HG03521 (cell line): ENCODE measurements around the gene RABL6.
A peak's percentile ranks its signal among the peaks of the same experiment; 100 is the strongest.
"Not testable (repeated sequence)": the region's sequence is repeated elsewhere in the genome, so short reads cannot be mapped to it uniquely, and the experiment has no call there.

Source experiments
- ATAC-seq: cut with Tn5 transposase; IDR thresholded peaks from one replicate; pipeline ENCODE4 v1.9.1; 2021; ENCODE audit warnings: mild to moderate bottlenecking, moderate library complexity; ENCODE audit not compliant: unreplicated experiment

Gene RABL6

GRCh38 chr9:136793086-136793946 lies 14.4 kb upstream of the RABL6 start:
- ATAC-seq: no peak

GRCh38 chr9:136794281-136794999 lies 13.3 kb upstream of the RABL6 start:
- no peak for ATAC-seq

- no peak for ATAC-seq
These were observed 12.8 kb upstream of the RABL6 start for GRCh38 chr9:136795000-136795348.

GRCh38 chr9:136796238-136796774 lies 11.4 kb upstream of the RABL6 start, which contains the start of gene CCDC183:
Gene CCDC183 (plus strand): TSS chr9:136796338. CDS start chr9:136796398, 60 bp downstream.
- ATAC-seq: no peak

GRCh38 chr9:136796775-136797347 lies 10.9 kb upstream of the RABL6 start:
- not testable (repeated sequence) for ATAC-seq

- ATAC-seq: no peak
These were observed 9.1 kb upstream of the RABL6 start for GRCh38 chr9:136798708-136799078.

GRCh38 chr9:136799079-136799853 lies 8.5 kb upstream of the RABL6 start:
- no peak for ATAC-seq

GRCh38 chr9:136799854-136800657 lies 7.7 kb upstream of the RABL6 start:
- ATAC-seq: peak; percentile 46

- no peak for ATAC-seq
These were observed 5.4 kb upstream of the RABL6 start for GRCh38 chr9:136802321-136802720.

GRCh38 chr9:136803009-136803550 lies 4.7 kb upstream of the RABL6 start:
- not testable (repeated sequence) for ATAC-seq

GRCh38 chr9:136803551-136804508 lies 3.9 kb upstream of the RABL6 start:
- no peak for ATAC-seq

GRCh38 chr9:136804509-136805206 lies 3.1 kb upstream of the RABL6 start:
- ATAC-seq: no peak

- ATAC-seq: no peak
These were observed 2.5 kb upstream of the RABL6 start for GRCh38 chr9:136805207-136805740.

- ATAC-seq: no peak
These were observed 1.7 kb upstream of the RABL6 start for GRCh38 chr9:136806067-136806466.

GRCh38 chr9:136806631-136807201 lies 1.0 kb upstream of the RABL6 start:
- ATAC-seq: no peak

GRCh38 chr9:136808075-136808805 lies 492 bp downstream of the RABL6 start:
- ATAC-seq: peak; percentile 31

GRCh38 chr9:136808806-136809158 lies 1.0 kb downstream of the RABL6 start:
- ATAC-seq: no peak
